Germinal center (tissue), 1 donor: Measurements from ENCODE around the gene PGA4.
"Not testable (repeated sequence)": the region's sequence is repeated elsewhere in the genome, so short reads cannot be mapped to it uniquely, and the experiment has no call there.

Source experiments
- DNase-seq: peaks from one replicate; pipeline ENCODE4 v3.0.0; 2012; ENCODE audit warnings: mixed read lengths, low spot score

The PGA4 gene

GRCh38 chr11:61222047-61222446, at the start of gene PGA4:
TSS of gene PGA4 (plus strand) at chr11:61222347. CDS start at chr11:61222401, 54 bp downstream.
- not testable (repeated sequence) for DNase-seq

GRCh38 chr11:61172356-61172755, 49.8 kb upstream of the PGA4 start:
- no peak for DNase-seq

GRCh38 chr11:61172888-61173287, 49.3 kb upstream of the PGA4 start:
- no peak for DNase-seq

GRCh38 chr11:61173456-61173855, 48.7 kb upstream of the PGA4 start:
- DNase-seq = no peak

GRCh38 chr11:61174273-61174672, 47.9 kb upstream of the PGA4 start:
- DNase-seq = no peak

GRCh38 chr11:61174949-61175348, 47.2 kb upstream of the PGA4 start:
- DNase-seq = no peak

GRCh38 chr11:61176446-61176845, 45.7 kb upstream of the PGA4 start:
- DNase-seq = no peak

- DNase-seq = not testable (repeated sequence)
These were observed 41.9 kb upstream of the PGA4 start for GRCh38 chr11:61180205-61180604.

- DNase-seq = no peak
These were observed 40.7 kb upstream of the PGA4 start for GRCh38 chr11:61181489-61181888.

- no peak for DNase-seq
These were observed 38.5 kb upstream of the PGA4 start for GRCh38 chr11:61183645-61184044.

- no peak for DNase-seq
These were observed 35.6 kb upstream of the PGA4 start for GRCh38 chr11:61186504-61186903.

GRCh38 chr11:61187505-61188130, 34.5 kb upstream of the PGA4 start:
- DNase-seq = peak; percentile 77

- DNase-seq = no peak
These were observed 32.2 kb upstream of the PGA4 start for GRCh38 chr11:61189933-61190332.

- no peak for DNase-seq
These were observed 28.6 kb upstream of the PGA4 start for GRCh38 chr11:61193596-61193995.

GRCh38 chr11:61194169-61194671, 27.9 kb upstream of the PGA4 start:
- DNase-seq = no peak

GRCh38 chr11:61194981-61195695, 27.0 kb upstream of the PGA4 start:
- DNase-seq = no peak

- no peak for DNase-seq
These were observed 26.4 kb upstream of the PGA4 start for GRCh38 chr11:61195719-61196118.

GRCh38 chr11:61198361-61198760, 23.8 kb upstream of the PGA4 start:
- no peak for DNase-seq

- DNase-seq = no peak
These were observed 23.1 kb upstream of the PGA4 start for GRCh38 chr11:61198948-61199523.

GRCh38 chr11:61201476-61201875, 20.7 kb upstream of the PGA4 start:
- DNase-seq = no peak

GRCh38 chr11:61202950-61203746, 19.0 kb upstream of the PGA4 start, which contains the start of gene PGA3:
TSS of gene PGA3 (plus strand) at chr11:61203515. CDS start at chr11:61203565, 50 bp downstream.
- DNase-seq = not testable (repeated sequence)

- not testable (repeated sequence) for DNase-seq
These were observed 18.3 kb upstream of the PGA4 start for GRCh38 chr11:61203873-61204272.
